ENCODE data around the gene NTMT1. TPM values are rescaled to one million over a fixed set of nuclear protein-coding genes. Genes with fewer than 3 reads are reported as not detected.

The NTMT1 gene
- total RNA-seq, 1 experiment from 2014 or later = 87.1 TPM

- intact Hi-C loops (cut with micrococcal nuclease; ENCODE audit: unreplicated experiment) = no loop called here
- no peak for DNase-seq (ENCODE audit: low spot score)
- Histone ChIP-seq H3K27ac (ENCODE audit: low read depth, low read length, poor library complexity, severe bottlenecking) (peak overlapping the region; percentile 47), H3K4me3 (ENCODE audit: low read depth, low read length, poor library complexity, severe bottlenecking) (peak overlapping the region; percentile 54), H3K36me3 (ENCODE audit: insufficient read depth, low read length, poor library complexity, severe bottlenecking) (no peaks in the 10 kb centered on the region), H3K4me1 (ENCODE audit: insufficient read depth, low read length, poor library complexity, severe bottlenecking) (peaks cover 28% of the 10 kb centered on the region), H3K27me3 (replicated peaks; ENCODE audit: insufficient read depth, low read depth, low read length, poor library complexity) (no peaks in the 10 kb centered on the region), H3K9me3 (ENCODE audit: low read depth, low read length, poor library complexity, severe bottlenecking) (no peaks in the 10 kb centered on the region)
- POLR2A ChIA-PET (ENCODE audit: low non-redundant PET) = no interaction called here
- CTCF ChIA-PET = interaction anchor here (0.5 kb wide), 1 partner anchor 238 kb away, joined by 3 read pairs; no protein-coding TSS in a partner anchor
- no TSS peak for BruUV-seq (replicated peaks)
- no peak for TF ChIP-seq EZH2 (IDR thresholded peaks at IDR 0.05; ENCODE audit: borderline replicate concordance, low read depth, low read length, poor library complexity, severe bottlenecking)
- TF ChIP-seq, protein P1, sequence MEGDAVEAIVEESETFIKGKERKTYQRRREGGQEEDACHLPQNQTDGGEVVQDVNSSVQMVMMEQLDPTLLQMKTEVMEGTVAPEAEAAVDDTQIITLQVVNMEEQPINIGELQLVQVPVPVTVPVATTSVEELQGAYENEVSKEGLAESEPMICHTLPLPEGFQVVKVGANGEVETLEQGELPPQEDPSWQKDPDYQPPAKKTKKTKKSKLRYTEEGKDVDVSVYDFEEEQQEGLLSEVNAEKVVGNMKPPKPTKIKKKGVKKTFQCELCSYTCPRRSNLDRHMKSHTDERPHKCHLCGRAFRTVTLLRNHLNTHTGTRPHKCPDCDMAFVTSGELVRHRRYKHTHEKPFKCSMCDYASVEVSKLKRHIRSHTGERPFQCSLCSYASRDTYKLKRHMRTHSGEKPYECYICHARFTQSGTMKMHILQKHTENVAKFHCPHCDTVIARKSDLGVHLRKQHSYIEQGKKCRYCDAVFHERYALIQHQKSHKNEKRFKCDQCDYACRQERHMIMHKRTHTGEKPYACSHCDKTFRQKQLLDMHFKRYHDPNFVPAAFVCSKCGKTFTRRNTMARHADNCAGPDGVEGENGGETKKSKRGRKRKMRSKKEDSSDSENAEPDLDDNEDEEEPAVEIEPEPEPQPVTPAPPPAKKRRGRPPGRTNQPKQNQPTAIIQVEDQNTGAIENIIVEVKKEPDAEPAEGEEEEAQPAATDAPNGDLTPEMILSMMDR (conservative IDR thresholded peaks at IDR 0.05; ENCODE audit: low read depth, low read length) = no peak
Observed at GRCh38 chr9:129664746-129665388, 38.9 kb downstream of the NTMT1 start.

DNA sequence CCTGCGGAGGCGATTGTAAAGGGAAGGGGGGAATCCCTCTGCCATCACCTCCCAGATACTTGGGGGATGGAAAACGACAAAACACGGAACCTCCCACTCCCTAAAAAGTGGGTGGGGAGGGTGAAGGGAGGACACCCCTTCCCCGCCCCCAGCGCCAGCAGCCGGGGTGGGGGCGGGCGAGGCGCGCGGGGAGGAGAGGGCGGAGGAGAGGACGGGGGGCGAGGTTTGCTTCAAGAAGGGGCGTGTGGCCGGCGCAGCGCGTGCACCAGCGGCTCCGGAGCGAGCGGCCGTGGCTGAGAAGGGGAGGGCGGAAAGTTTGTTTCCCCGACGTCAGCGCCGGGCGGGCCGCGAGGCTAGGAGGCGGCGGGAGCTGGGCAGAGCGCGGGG is 39.4 kb downstream of the NTMT1 start, which contains the start of gene PRRX2:
TSS of gene PRRX2 (plus strand) at position 259 of the 387 bp plus-strand sequence. CDS start 221 bp downstream, outside the sequence.
- BruUV-seq (replicated peaks) = no TSS peak
- TF ChIP-seq, protein P1 (conservative IDR thresholded peaks at IDR 0.05; ENCODE audit: low read depth, low read length) = no peak
- no peak for TF ChIP-seq EZH2 (IDR thresholded peaks at IDR 0.05; ENCODE audit: borderline replicate concordance, low read depth, low read length, poor library complexity, severe bottlenecking)
- intact Hi-C loops (cut with micrococcal nuclease; ENCODE audit: unreplicated experiment) = no loop called here
- H3K27me3 ChIP-seq (replicated peaks; ENCODE audit: insufficient read depth, low read depth, low read length, poor library complexity) = no peaks in the 10 kb centered on the region
- DNase-seq (ENCODE audit: low spot score) = peak; percentile 88
- no peaks in the 10 kb centered on the region for H3K36me3 ChIP-seq (ENCODE audit: insufficient read depth, low read length, poor library complexity, severe bottlenecking)
- peaks cover 33% of the 10 kb centered on the region for H3K4me1 ChIP-seq (ENCODE audit: insufficient read depth, low read length, poor library complexity, severe bottlenecking)
- ChIA-PET CTCF (interaction anchor here (0.7 kb wide), 1 partner anchor 845 kb away, joined by 3 read pairs; no protein-coding TSS in a partner anchor), POLR2A (ENCODE audit: low non-redundant PET) (no interaction called here)
- peak within 1 kb of the TSS; percentile 47 for H3K27ac ChIP-seq (ENCODE audit: low read depth, low read length, poor library complexity, severe bottlenecking)
- peak within 1 kb of the TSS; percentile 54 for H3K4me3 ChIP-seq (ENCODE audit: low read depth, low read length, poor library complexity, severe bottlenecking)
- H3K9me3 ChIP-seq (ENCODE audit: low read depth, low read length, poor library complexity, severe bottlenecking) = no peaks in the 10 kb centered on the region

- BruUV-seq (replicated peaks) = no TSS peak
- no peak for TF ChIP-seq EZH2 (IDR thresholded peaks at IDR 0.05; ENCODE audit: borderline replicate concordance, low read depth, low read length, poor library complexity, severe bottlenecking)
- TF ChIP-seq, protein P1 (conservative IDR thresholded peaks at IDR 0.05; ENCODE audit: low read depth, low read length) = no peak
- intact Hi-C loops (cut with micrococcal nuclease; ENCODE audit: unreplicated experiment) = no loop called here
- ChIA-PET POLR2A (ENCODE audit: low non-redundant PET) (no interaction called here), CTCF (interaction anchor here (0.6 to 0.7 kb wide), 2 partner anchors 61 to 845 kb away, joined by 3 read pairs; no protein-coding TSS in a partner anchor)
- peak overlapping the region; percentile 42 for H3K27ac ChIP-seq (ENCODE audit: low read depth, low read length, poor library complexity, severe bottlenecking)
- H3K27me3 ChIP-seq (replicated peaks; ENCODE audit: insufficient read depth, low read depth, low read length, poor library complexity) = no peaks in the 10 kb centered on the region
- no peak for DNase-seq (ENCODE audit: low spot score)
- no peaks in the 10 kb centered on the region for H3K36me3 ChIP-seq (ENCODE audit: insufficient read depth, low read length, poor library complexity, severe bottlenecking)
- no peaks in the 10 kb centered on the region for H3K9me3 ChIP-seq (ENCODE audit: low read depth, low read length, poor library complexity, severe bottlenecking)
- H3K4me1 ChIP-seq (ENCODE audit: insufficient read depth, low read length, poor library complexity, severe bottlenecking) = peaks cover 39% of the 10 kb centered on the region
- H3K4me3 ChIP-seq (ENCODE audit: low read depth, low read length, poor library complexity, severe bottlenecking) = peak overlapping the region; percentile 54
Observed at GRCh38 chr9:129665814-129666520, 40.0 kb downstream of the NTMT1 start.
